Stimulated activated CD8-positive, alpha-beta memory T cell treated with anti-CD3 and anti-CD28 coated beads, Interleukin-12 subunit alpha, Interleukin-12 subunit beta, amount 100 ng/mL, for 24 hours (primary cell): Measurements from ENCODE around the gene WWC1.
"Not testable (repeated sequence)": the region's sequence is repeated elsewhere in the genome, so short reads cannot be mapped to it uniquely, and the experiment has no call there.

ENCODE experiments used
- DNase-seq: peaks from one replicate; pipeline ENCODE4 v3.0.0-alpha.2; 2020; ENCODE audit errors: extremely low read depth

Gene WWC1

DNA sequence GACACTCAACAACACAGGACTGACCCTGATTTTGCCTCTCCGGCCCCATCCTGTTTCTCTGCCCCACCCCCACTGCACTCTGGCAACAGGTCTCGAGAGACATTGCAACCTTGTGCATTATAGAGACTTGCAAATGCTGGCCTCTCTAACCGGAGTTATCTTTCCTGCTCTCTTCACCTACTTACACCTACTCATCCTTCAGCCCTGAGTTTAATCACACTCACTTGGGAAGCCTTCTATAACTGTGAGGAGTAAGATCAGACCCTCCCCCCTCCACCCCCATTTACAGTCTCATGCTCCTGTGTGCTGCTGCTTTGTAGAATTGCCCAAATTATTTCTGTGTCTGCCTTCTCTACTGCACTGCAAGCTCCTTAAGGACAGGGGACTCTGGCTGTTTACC is 42.8 kb downstream of the WWC1 start:
- no peak for DNase-seq

DNA sequence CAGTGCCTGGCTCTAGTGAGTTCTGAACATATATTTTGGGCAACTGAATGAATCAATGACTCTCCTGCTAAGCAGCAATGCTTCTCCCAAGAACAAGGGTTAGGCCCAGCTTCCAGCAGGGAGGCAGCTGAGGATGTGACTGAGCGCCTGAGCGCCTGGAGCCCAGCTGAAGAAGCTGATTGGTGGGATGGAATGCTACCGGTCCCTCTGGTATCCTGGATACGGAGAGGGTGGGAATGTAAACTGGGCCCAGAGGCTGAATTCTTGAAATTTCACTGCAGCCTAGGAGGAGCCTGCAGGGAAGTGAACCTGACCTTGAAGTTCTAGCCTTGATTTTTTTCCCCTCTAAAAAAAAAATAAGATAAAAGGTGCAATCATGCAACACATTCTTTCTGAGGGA is 43.2 kb downstream of the WWC1 start:
- DNase-seq: no peak

DNA sequence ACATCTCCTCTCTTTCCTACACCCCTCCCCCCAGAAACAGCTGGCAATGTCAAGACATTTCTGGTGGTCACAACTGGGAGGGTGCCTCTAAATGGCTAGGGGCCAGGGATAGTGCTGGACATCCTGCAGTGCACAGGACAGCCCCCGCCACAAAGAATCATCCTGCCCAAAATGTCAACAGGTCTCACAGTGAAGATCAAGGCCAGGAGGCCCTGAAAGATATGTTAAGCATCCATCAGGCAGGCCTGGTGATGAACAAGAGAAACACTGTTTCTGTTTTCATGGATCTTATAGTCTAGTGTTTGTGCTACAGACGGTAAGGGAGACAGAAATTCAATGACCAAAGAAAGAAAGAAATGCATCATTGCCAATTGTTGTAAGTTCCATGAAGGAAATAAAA is 45.9 kb downstream of the WWC1 start:
- no peak for DNase-seq

DNA sequence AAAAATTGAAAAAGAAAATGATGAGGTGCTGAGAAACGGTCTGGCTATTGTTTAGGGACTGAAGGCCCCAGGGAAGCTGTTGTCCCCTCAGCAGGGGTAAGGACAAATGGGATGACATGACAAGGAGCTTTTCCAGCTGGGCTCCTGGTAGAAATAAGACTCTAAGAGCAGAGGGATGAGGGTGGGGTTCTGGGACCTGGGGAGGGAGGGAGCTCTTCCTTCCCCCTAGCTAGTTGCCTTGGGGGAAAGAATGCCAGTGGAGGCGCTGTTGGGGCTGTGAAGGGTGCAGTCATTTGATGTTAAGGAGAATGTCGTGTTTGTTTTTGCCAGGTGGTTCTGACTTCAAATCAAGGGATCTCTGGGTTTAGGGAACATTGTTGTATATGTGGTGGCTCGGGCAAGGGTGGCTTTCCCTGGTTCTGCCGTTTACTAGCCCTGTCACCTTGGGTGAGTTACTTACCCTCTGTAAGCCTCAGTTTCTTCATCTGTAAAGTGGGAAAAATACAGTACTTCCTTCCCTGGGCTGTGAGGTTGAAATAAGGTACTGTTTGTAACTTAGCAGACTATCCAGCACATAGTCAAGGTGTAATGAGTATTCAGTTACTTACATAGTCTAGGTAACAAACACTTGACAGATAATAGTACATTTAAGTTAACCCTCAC is 47.8 kb downstream of the WWC1 start:
- DNase-seq: no peak

DNA sequence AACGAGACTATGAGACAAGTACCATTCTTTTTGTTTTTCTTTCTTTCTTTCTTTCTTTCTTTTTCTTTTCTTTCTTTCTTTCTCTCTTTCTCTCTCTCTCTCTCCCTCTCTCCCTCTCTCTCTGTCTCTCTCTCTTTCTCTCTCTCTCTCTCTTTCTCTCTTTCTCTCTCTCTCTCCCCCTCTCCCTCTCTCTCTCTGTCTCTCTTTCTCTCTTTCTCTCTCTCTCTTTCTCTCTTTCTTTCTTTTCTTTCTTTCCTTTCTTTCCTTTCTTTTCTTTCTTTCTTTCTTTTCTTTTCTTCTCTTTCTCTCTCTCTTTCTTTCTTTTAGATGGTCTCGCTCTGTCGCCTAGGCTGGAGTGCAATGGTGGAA is 48.3 kb downstream of the WWC1 start:
- DNase-seq: not testable (repeated sequence)

GRCh38 chr5:168340487-168340886 is 49.0 kb downstream of the WWC1 start:
- no peak for DNase-seq

- no peak for DNase-seq
These were observed 49.7 kb downstream of the WWC1 start for GRCh38 chr5:168341178-168341577.

DNA sequence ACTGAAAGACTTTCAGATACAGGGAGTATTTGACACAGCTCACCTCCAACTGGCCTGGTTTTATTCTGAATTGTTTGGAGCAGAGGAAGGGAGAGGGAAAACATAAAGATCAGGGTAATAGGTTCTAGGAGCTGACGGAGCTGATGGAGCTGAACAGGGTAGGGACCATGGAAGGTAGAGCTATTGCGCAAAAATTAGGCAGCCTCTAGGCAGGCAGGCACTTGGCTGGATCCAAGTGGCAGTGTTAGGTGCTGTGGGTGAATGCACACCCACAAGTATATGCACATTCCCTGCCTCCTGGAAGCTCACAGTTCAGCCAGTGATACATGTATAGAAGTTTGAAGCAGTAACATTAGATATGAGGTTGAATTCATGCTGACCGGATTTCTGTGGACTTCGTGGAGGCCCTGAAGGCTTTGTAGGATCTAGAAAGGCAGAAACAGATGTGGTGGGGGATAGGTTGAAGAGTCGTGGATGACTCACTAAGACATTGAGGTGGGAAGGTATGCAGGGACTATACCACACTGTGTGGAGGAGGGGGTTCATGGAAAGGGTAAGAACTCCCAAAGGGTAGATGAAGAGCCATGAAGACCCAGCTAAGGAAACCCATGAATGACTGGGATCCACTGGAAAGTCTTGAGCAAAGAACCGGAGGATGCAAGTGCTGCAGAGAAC is 50.8 kb downstream of the WWC1 start:
- no peak for DNase-seq

DNA sequence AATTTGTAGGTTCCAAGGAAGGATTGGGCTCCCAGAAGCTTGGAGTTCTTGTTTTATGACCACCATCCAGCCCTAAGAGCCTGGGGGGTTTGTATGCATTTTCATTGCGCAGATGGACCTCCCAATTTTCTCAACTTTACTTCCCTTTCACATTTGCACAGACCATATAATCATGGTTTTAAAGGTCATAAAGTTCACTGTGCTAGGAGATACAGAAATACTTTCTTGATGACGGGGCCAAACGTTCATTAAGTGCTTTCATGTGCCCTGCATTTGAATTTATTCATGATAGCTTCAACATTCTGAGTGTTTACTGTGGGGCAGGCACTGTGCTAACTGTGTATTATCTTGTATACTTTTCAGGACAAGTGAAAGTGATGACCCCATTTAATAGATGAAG is 51.5 kb downstream of the WWC1 start:
- DNase-seq: no peak

GRCh38 chr5:168346417-168346816 is 55.0 kb downstream of the WWC1 start:
- no peak for DNase-seq

DNA sequence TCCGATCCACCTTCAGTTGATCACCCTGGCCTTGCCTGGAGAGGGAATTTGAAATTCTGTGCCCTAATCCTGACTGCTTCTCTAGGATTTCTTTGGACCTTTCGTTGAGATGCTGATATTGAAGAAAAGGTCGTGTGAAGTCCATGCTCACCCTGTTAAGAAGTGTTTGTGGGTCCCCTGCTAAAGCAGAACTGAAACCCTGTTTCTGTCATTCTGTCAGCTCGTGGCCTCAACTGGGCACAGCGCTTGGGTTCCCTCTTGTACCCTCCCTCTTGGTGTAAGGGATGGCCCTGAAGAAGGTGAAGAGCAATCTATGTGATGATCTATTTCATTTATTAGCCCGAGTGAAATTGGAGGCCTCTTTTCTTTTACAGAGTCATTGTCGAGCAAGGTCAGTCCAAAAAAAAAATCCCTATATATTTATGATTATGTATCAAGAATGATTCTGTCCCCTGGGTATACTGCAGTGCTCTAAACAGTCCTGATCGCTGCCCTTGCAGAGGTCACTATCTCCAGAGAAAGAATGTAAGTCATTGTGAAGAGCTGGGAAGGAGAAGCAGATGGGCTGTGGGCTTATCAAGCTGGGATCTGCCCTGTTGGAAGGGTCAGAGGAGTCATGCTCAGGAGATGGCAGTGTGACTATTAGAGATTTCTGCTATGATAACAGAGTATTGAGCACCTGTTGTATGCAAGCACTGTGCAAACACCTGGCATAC is 56.1 kb downstream of the WWC1 start:
- DNase-seq: no peak

- no peak for DNase-seq
These were observed 56.6 kb downstream of the WWC1 start for GRCh38 chr5:168348084-168348414.

DNA sequence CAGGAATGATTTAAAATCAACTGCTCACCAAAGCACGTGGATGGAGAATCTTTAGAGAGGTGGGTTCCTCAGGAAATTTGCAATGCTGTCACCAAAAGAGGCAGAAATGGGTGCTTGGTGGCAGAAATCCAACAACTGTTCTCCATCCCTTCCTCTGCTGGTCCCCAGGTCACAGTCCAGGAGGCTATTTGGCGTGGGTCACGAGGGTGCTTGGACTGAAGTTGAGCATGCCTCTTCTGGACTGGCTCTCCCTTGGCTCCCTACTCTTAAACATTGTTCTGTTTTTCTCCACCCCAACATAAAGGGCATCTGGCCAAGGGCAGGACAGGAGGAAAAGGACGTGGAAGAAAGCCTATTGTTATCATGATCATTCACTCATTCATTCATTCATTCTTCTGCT is 58.9 kb downstream of the WWC1 start:
- DNase-seq: no peak

DNA sequence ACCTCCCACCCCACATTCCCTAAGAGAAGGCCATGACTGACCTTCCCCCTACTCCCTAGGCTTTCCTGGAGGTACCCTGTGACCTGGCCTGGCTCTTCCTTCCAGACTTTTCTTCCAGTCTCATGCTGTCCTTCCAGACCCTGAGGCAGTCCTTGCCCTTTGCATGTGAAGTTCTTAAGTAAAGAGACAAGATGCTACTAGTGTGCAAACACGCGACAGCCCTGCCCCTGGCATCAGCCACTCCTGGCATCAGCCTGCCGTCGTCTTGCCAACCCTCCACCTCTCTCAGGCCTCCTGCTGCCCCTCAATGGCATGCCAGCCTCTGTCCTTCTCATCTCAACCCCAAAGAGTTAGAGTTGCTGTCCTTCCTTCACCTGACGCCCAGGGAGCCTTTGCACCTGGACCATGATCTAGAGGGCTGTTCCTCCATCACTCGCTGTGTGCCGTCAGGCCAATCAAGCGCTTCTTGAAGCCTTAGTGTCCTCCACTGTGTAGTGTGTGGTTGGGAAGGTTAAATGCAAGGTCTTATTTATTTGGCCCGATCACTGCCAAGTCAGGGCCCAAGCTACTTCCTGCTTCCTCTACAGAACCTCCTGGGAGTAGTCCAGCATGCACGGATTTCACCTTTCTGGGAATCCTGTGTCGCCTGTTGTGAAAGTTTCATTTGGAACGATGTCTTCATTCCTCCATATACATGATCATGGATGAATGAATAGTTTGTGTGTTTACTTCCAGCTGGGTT is 61.9 kb downstream of the WWC1 start:
- no peak for DNase-seq

- no peak for DNase-seq
These were observed 63.0 kb downstream of the WWC1 start for GRCh38 chr5:168354397-168354796.

DNA sequence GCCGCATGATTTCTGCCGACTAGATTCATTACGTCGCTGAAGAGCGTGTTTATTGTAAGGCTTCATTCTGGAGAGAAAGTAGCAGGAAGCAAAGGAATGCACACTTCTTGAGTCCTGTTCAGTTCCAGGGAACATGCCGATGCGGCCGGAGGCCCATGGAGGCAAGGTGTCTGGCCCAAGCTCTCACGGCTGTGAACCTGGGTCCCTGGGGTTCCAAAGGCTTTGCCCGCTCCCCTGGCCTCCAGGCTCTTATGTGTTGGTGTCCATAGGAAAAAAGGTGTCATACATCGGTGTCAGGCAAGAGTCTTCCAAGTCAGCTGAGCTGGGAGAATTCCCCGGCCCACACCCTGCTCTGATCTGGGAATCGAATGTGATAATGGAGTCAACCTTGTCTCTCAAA is 64.7 kb downstream of the WWC1 start:
- no peak for DNase-seq

DNA sequence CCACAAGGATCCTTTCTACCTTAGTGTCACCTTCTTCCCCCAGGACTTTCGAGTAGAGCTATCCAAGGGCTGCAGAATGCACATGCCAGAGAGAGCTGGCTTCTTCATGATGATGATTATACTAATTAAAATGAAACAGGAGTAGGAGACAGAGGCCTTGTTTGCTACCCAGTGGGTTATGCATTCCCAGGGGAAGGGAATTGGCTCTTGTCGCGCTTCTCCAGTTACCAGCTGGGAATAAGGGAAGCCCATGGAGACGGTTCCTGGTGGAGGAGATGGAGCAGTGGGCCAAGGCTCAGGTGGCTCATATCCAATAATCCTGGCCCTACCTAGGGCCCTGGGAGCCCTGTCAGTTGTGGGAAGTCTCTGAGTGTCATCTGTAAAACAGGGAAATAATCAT is 65.1 kb downstream of the WWC1 start:
- no peak for DNase-seq

DNA sequence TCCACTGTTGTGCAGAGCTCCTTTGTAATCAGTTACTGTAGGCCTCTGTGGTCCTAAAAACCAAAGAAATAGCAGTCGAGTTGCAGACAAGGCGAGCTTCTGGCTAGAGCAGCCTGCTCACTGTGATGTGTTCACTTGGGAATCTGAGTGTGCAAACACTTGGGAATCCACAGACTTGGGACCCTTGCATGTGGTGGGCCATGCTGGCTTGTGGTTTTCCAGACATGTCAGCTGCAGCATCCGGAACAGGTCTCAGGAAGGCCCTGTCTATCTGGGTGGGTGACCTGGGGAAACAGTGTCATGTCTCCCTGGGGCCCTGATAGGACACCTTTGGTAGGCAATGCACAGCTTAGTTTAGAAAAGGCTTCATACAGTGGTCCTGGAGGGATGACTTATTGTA is 66.4 kb downstream of the WWC1 start:
- no peak for DNase-seq

DNA sequence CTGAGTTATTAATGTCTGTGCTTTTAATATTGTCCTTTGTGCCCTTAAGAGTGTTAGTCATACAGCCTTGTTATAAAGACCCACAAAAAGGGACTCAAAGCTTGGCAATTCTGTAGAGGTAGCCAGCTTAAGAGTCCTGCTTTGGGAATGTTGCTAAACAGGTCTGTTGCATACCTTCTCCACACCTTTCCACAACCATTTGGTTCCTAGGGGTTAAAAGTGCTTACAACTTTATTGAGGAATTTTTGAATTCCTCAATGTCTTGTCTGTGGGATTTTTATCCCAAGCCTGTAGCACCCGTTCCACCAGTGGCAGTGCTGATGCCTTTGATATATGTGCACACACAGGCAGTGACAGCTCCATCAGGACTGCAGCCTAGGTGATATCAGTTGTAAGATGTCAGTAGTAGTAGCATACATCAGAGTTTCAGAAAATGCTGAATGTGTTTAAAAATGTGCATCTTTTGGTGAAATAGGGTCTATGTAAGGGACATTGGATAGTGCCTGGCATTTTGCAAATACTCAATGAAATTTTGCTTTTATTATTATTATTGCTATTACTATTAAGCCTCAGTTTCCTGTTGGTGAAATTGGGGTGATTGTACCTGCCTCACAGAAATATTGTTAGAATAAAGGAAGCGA is 68.5 kb downstream of the WWC1 start:
- no peak for DNase-seq

DNA sequence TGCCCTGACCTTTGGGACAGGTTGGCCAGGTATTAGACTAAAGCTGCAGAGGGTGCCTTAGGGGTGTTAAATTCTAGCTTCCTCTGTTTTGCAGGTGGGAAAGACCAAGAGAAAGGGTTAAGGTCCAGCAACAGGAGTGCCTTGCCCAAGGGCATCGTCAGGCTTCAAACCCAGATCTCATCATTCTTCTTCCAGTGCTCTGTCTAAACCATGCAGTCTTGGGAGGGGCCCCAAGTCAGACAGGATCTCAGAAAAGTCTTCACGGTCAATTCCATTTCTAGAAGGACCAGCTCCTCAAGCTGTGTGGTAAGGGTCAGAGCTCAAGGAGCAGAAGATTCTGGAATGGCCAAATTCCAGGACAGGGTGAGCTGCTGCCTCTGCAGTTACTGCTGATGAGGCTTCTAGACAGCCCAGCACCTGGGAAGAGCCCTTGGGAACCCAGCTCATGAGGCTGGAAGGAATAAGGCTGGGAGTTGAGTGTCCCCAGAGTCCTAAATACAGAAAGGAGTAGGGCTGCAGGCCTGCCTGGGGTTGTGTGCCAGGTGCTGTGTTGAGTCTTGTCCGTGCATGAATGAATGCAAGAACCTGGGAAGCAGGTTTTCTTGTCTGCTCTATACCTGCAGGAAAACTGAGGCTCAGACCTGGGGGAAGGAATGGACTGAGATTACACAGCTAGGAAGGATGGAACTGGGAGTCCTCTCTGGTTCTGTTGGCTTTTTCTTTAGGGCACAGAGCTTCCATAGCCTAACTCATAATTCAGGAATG is 69.3 kb downstream of the WWC1 start:
- DNase-seq: no peak

DNA sequence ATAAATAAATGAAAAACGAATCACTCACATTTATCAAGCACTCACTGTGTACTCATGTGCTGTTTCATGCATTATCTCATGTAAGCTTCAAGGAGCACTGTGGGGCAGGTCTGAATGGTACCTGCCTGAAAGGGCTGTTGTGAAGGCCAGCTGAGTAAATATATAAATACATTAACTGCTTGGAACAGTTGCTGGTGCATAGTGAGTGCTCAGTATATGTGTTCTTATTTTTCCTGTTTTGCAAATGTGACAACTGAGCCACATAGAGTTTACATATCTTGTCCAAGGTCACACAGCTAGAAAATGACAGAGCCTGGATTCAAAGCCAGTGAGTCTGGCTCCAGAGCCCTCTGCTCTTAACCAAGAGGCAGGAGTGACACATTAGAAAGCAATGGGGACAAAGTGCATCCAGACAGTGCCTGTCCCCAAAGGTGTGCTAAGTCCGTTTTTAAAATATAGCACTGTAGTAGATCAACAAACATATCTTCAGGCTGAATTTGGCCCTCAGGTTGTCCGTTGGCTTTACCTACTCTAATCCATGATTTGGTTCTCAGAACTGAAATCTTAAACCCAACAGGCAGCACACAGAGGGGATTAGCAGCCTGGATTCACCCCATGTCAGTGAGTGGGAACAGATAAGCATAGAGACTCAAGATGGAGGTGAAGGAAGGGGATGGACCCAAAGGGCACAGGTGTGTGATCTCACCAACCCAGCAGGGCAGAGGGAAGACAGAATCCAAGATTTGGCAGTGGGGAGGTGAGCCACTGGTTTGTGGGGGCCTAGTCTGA is 70.8 kb downstream of the WWC1 start:
- DNase-seq: no peak
